GM18951 (cell line): Measurements from ENCODE around the gene EXOC3.

Experiments
- POLR2A ChIP-seq: IDR thresholded peaks from 4 replicates; pipeline ENCODE4 v1.6.1; 2011; ENCODE audit warnings: mild to moderate bottlenecking; ENCODE audit not compliant: insufficient read length, insufficient read depth; ENCODE audit errors: extremely low read depth
- in situ Hi-C: fragments of 300-500 bp; cut with MboI; formaldehyde crosslinking; loops from one replicate; pipeline ENCODE4 v1.12.0; 2022; ENCODE audit warnings: low sequenced_read_pairs, mixed read lengths, inconsistent platforms; ENCODE audit not compliant: unreplicated experiment

The EXOC3 gene

DNA sequence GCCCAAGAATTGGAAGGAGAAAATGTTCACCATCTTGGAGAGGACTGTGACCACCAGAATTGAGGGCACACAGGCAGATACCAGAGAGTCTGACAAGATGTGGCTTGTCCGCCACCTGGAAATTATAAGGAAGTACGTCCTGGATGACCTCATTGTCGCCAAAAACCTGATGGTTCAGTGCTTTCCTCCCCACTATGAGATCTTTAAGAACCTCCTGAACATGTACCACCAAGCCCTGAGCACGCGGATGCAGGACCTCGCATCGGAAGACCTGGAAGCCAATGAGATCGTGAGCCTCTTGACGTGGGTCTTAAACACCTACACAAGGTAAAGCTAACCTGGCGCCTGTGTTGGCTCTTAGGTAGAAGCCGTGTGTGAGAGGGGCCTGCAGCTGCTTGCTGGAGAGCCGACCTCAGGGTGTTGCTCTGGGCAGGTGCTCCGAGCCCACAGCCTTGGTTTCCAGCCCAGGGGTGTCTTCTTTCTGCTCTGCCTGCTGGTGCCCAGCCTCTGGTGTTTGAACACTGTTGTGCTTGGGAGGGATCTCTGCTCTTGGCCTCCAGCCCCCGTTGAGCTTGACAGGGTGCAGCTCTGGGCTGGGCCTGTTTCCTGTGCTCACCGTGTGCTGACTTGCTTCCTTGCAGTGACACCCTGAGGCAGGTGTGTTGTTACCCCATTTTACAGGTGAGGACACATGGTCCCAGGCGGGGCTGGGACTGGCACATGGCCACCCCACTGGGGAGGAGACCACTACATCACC is 10.9 kb downstream of the EXOC3 start:
- TF ChIP-seq POLR2A = no peak
- in situ Hi-C loops = no loop called here

DNA sequence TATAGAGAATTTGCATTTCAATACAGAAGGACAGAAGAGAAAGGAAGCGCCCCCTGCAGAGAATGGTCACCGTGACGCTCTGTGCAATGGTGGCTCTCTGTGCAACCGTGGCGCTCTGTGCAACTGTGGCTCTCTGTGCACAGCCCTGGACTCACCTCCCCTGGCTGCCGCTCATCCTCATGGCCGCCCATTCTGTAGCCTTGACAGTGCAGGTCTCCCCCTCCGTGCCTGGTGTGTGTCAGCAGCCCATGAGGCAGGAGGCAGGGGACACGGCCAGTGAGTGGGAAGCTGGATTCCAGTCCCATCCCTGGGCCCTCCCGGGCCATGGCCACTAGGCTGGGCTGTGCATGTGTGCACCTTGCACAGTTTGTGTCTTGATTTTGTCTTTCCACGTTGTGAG is 12.0 kb downstream of the EXOC3 start:
- no peak for TF ChIP-seq POLR2A
- in situ Hi-C loops = no loop called here

- in situ Hi-C loops = no loop called here
- no peak for TF ChIP-seq POLR2A
These were observed 12.8 kb downstream of the EXOC3 start for GRCh38 chr5:455806-456205.

GRCh38 chr5:456351-457194 is 13.6 kb downstream of the EXOC3 start:
- in situ Hi-C loops = no loop called here
- no peak for TF ChIP-seq POLR2A

- no peak for TF ChIP-seq POLR2A
- in situ Hi-C loops = no loop called here
These were observed 14.4 kb downstream of the EXOC3 start for GRCh38 chr5:457195-457961.

GRCh38 chr5:458547-459353 is 15.8 kb downstream of the EXOC3 start:
- in situ Hi-C loops = no loop called here

DNA sequence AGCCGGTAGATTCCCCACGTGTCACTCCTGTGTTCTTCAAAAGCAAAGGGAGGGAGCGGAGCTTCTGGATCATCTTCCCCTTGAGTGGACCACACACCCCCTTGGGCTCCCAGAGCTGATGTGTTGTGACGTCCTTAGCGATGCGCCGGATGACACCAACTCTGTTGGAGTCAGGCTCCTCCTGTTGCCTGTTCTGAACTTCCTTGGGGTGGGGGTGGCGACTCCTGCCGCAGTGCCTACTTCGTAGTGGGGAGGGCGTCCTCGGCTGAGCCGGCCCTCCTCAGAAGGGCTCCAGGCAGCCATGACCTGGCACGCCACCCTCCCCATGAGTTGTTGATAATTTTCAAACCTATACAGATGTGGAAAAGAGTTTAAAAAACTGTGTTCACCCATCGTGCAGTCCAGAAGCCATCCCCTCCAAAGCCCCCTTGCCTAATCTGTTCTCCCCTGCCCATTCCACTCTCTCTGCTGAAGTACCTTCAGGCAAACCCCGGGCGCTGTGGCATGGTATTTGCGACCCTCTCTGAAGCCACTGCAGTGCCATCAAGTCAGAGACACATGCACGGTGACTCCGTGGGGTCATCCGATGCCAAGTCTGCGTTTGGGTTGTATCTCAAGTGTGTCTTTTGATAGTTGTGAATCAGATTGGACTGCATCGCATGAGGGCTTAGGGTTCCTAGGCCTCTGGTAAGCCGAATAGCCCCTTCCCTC is 16.7 kb downstream of the EXOC3 start:
- in situ Hi-C loops = no loop called here
- TF ChIP-seq POLR2A = no peak

More at GRCh38 chr5:458547-459353, 15.8 kb downstream of the EXOC3 start:
- no peak for TF ChIP-seq POLR2A

- TF ChIP-seq POLR2A = no peak
- in situ Hi-C loops = no loop called here
These were observed 17.3 kb downstream of the EXOC3 start for GRCh38 chr5:460273-460625.

- TF ChIP-seq POLR2A = no peak
- in situ Hi-C loops = no loop called here
These were observed 19.1 kb downstream of the EXOC3 start for GRCh38 chr5:462051-462481.

DNA sequence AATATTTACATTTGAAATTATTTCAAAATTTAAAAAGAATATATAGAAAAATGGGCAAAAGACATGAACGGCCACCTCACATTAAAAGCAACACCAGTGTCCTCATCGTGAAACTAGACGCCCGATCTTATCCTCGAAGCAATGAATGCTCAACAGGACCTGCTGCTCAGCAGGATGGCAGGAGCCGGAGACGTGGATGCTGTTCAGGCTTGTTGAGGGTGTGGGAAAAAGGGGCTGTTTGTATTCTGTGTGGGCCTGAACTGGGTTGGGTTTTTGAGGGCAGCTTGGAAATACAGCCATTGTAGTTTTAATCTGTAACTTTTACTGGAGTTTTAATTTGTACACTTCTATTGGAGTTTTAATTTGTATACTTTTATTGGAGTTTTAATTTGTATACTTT is 20.3 kb downstream of the EXOC3 start:
- in situ Hi-C loops = no loop called here
- no peak for TF ChIP-seq POLR2A

DNA sequence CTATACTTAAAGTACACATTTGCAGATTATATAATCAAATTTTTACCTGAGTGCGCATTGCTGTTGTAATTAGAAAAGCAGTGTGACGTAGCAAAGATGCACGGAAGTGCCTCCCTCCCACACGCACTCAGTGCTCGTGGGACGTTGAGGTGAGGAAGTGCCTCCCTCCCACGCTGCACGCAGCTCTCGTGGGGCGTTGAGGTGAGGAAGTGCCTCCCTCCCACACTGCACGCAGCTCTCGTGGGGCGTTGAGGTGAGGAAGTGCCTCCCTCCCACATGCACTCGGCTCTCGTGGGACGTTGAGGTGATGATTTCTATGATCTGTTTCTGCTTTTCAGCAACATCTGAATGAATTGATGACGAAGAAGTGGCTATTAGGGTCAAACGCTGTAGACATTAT is 21.0 kb downstream of the EXOC3 start:
- no peak for TF ChIP-seq POLR2A
- in situ Hi-C loops = no loop called here

- in situ Hi-C loops = no loop called here
These were observed 21.5 kb downstream of the EXOC3 start for GRCh38 chr5:464446-464842.

More at GRCh38 chr5:464446-464842, 21.5 kb downstream of the EXOC3 start:
- no peak for TF ChIP-seq POLR2A
